Umbilical cord (tissue), 2 donors: ENCODE results near the gene PTOV1. TPM values are rescaled to one million over a fixed set of nuclear protein-coding genes. Genes with fewer than 3 reads are reported as not detected.

Experiments
- DNase-seq: peaks from one replicate; pipeline ENCODE4 v3.0.0-alpha.2; 2015; ENCODE audit warnings: low spot score
- total RNA-seq: library from RNA; depleted of rRNA; stranded (reverse); fragments of >200 nt; gene quantifications from one replicate; pipeline ENCODE4 v1.2.3, GENCODE V29; 2014; ENCODE audit warnings: low replicate concordance; ENCODE audit not compliant: insufficient read depth

PTOV1 gene
- total RNA-seq: 63.6 TPM

GRCh38 chr19:49850487-49851342 lies at the start of gene PTOV1:
Gene PTOV1 (plus strand): TSS chr19:49851159.
- peak; percentile 89 for DNase-seq

DNA sequence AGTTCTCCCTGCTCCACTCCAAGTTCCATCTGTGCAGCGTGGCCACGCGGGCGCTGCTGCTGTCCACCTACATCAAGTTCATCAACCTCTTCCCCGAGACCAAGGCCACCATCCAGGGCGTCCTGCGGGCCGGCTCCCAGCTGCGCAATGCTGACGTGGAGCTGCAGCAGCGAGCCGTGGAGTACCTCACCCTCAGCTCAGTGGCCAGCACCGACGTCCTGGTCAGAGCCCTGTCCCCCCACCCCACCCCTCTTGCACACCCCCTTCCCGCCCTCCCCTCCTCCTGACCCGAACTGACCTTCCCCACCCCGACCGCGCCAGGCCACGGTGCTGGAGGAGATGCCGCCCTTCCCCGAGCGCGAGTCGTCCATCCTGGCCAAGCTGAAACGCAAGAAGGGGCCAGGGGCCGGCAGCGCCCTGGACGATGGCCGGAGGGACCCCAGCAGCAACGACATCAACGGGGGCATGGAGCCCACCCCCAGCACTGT lies 49.5 kb upstream of the PTOV1 start:
- no peak for DNase-seq

DNA sequence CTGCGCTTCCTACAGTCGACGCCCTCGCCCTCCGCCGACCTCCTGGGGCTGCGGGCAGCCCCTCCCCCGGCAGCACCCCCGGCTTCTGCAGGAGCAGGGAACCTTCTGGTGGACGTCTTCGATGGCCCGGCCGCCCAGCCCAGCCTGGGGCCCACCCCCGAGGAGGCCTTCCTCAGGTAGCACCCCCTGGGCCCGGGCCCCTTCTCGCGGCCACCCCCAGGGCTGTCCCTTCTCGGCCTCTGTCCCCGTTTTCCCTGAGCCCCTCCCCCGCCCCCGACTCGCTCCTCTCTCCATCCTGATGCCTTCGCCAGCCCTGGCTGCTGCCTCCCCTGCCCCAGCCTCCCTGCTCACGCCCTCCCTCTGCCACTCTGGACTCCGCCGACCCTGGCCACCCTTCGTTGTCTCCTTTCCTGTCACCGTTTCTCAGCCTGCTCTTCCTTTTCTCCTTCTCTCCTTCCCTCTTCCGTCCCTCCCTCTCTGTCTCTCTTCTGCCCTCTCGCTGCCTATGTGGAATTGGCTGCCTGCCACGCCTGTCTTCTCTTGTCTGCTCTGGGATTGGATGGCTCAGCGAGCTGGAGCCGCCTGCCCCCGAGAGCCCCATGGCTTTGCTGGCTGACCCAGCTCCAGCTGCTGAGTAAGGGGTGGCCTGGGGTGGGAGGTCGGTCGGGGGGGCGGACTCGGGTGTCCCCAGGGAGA lies 48.8 kb upstream of the PTOV1 start:
- peak; percentile 96 for DNase-seq

GRCh38 chr19:49802836-49803528 lies 48.0 kb upstream of the PTOV1 start:
- no peak for DNase-seq

DNA sequence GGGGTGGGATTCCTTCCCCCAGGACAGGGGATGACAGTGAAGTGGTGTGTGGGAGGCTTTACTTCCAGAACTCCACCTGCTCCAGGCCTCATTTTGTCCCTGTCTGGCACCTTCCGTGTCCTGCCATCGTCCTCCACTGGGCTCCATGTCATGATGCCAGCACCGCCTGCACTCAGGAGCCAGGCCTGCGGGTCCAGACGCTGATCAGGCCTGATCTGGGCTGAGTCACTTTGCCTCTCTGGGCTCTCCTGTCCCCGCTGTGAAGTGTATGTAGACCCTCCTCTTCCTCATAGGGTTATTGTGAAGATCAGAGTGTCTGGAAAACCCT lies 47.5 kb upstream of the PTOV1 start:
- DNase-seq: no peak

GRCh38 chr19:49805822-49806619 lies 44.9 kb upstream of the PTOV1 start:
- no peak for DNase-seq

GRCh38 chr19:49806620-49806959 lies 44.4 kb upstream of the PTOV1 start:
- DNase-seq: no peak

- DNase-seq: no peak
Observed at GRCh38 chr19:49807058-49807903, 43.7 kb upstream of the PTOV1 start.

DNA sequence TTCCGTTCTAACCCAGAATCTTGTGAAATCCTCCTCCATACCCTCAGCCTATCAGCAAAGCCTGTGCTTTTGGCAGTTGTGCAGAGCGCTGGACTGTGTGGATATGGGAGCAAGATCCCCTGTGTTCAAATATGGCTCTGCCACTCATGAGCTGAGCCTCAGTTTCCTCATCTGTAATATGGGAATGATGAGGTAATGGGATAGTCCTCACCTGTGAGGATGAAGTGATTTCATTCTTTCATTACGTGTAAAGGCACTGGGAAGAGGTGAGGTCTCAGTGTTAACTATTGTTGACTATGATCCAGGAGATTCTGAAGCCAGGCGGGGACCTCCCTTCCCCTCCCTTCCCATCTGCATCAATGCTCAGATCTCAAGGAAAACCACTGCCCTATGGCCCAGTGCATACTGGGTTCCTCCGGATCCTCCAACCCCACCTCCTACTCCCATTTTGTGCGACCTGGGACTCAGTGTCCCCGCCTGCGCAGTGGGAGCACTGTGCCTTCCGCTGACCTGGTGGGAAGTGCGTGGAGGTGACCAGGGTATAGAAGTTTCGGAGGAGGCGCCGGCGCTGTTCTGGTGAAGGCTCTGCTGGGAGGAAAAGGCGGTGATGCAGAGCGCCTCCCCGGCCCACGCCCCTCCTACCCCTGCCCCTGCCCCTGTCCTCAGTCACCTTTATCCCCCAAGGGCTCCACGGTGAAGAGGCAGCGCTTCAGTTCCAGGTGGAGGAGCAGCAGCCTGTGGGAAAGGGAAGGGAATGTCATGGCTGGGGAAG lies 42.9 kb upstream of the PTOV1 start:
- DNase-seq: no peak

GRCh38 chr19:49808711-49809159 lies 42.2 kb upstream of the PTOV1 start:
- peak; percentile 89 for DNase-seq

GRCh38 chr19:49809160-49809940 lies 41.6 kb upstream of the PTOV1 start:
- DNase-seq: peak; percentile 34

- DNase-seq: no peak
Observed at GRCh38 chr19:49809941-49810389, 41.0 kb upstream of the PTOV1 start.

GRCh38 chr19:49811328-49811727 lies 39.6 kb upstream of the PTOV1 start:
- no peak for DNase-seq

DNA sequence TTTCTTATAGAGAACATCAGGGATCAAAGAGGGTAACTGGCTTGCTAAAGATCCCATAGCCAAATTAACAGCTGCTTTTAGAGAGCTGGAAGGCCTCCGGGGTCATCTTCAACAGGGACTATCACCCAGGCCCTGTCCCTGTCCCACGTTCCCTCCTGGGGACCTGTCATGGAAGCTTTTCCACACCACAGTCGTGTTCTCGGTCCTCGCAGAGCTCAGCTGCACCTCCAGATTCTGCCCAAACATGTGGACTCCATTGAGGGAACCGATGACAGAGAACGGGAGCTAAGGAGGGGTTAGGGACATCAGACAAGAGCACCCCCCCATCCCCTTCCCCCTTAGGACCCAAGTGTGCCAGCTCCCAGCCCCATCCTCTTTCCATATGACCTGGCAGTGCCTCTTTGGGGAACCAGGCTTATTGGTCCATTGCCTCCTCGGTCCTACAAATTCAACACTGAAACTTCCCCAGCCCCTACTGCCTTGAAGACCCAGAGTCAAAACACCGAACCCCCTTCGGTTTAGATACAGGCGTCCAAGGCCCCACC lies 38.4 kb upstream of the PTOV1 start:
- DNase-seq: peak; percentile 26

GRCh38 chr19:49812997-49813861 lies 37.7 kb upstream of the PTOV1 start, which contains the start of gene FUZ:
Gene FUZ (minus strand): TSS chr19:49813292. CDS start chr19:49813106, 186 bp downstream.
- peak; percentile 99 for DNase-seq

DNA sequence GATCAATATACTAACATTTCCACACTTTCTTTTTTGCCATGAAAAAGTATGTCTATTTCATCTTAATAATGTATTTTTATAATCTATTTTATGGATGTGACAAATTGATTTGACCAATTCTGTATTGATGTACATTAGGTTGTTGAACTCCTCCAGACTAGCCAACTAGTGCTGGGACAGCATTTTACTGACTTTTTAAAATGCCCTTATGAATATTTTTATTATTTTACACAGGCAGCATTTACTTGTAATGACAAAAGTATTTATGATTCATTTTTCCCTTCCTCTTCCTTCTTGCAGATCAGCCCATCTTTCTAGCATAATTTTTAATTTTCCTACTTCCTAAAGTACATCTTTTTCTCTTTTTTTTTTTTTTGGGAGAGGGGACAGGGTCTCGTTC lies 36.9 kb upstream of the PTOV1 start:
- no peak for DNase-seq

GRCh38 chr19:49816590-49816989 lies 34.4 kb upstream of the PTOV1 start:
- DNase-seq: no peak
